ENCODE results near the gene SLC5A3.

GRCh38 chr21:34061983-34062382, 11.4 kb upstream of the SLC5A3 start:
- TF ChIP-seq POLR2A (IDR thresholded peaks at IDR 0.05) = no peak
- TF ChIP-seq, protein P1, sequence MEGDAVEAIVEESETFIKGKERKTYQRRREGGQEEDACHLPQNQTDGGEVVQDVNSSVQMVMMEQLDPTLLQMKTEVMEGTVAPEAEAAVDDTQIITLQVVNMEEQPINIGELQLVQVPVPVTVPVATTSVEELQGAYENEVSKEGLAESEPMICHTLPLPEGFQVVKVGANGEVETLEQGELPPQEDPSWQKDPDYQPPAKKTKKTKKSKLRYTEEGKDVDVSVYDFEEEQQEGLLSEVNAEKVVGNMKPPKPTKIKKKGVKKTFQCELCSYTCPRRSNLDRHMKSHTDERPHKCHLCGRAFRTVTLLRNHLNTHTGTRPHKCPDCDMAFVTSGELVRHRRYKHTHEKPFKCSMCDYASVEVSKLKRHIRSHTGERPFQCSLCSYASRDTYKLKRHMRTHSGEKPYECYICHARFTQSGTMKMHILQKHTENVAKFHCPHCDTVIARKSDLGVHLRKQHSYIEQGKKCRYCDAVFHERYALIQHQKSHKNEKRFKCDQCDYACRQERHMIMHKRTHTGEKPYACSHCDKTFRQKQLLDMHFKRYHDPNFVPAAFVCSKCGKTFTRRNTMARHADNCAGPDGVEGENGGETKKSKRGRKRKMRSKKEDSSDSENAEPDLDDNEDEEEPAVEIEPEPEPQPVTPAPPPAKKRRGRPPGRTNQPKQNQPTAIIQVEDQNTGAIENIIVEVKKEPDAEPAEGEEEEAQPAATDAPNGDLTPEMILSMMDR (IDR thresholded peaks at IDR 0.05) = no peak
- TF ChIP-seq EP300 (IDR thresholded peaks at IDR 0.05) = no peak
